Mucosa of rectum (tissue), 2 donors: ENCODE data around the gene PGM2L1.
A peak's percentile ranks its signal among the peaks of the same experiment; 100 is the strongest.
"Not testable (repeated sequence)": the region's sequence is repeated elsewhere in the genome, so short reads cannot be mapped to it uniquely, and the experiment has no call there.

Source experiments
- H3K27ac ChIP-seq, 2 donors: one replicate each; pipeline ENCODE4 v1.7.0; 2013; ENCODE audit warnings: inconsistent platforms in 2 of 2, low read depth in 2 of 2, low read length in 2 of 2
- H3K27me3 ChIP-seq, 2 donors: one replicate each; pipeline ENCODE4 v1.7.0; 2013; ENCODE audit warnings: low read length in 2 of 2; ENCODE audit not compliant: control insufficient read depth in 2 of 2, insufficient read depth in 2 of 2
- H3K36me3 ChIP-seq, 2 donors: one replicate each; pipeline ENCODE4 v1.7.0; 2013; ENCODE audit warnings: low read length in 2 of 2; ENCODE audit not compliant: control insufficient read depth in 2 of 2, insufficient read depth in 2 of 2
- H3K4me1 ChIP-seq, 2 donors: one replicate each; pipeline ENCODE4 v1.7.0; 2013; ENCODE audit warnings: low read length in 2 of 2, mild to moderate bottlenecking in 1 of 2; ENCODE audit not compliant: control insufficient read depth in 2 of 2, insufficient read depth in 2 of 2
- H3K4me3 ChIP-seq, 2 donors: one replicate each; pipeline ENCODE4 v1.7.0; 2013; ENCODE audit warnings: low read length in 2 of 2
- H3K9ac ChIP-seq, 2 donors: one replicate each; pipeline ENCODE4 v1.7.0; 2013; ENCODE audit warnings: low read length in 2 of 2, low read depth in 1 of 2, mild to moderate bottlenecking in 1 of 2
- H3K9me3 ChIP-seq, 2 donors: one replicate each; pipeline ENCODE4 v1.7.0; 2013; ENCODE audit warnings: low read length in 2 of 2; ENCODE audit not compliant: control insufficient read depth in 2 of 2
- donor health status: healthy.
- donor health status: Normal muscosa, but diverticular disease.

The PGM2L1 gene

GRCh38 chr11:74345420-74345819 is 52.8 kb downstream of the PGM2L1 start:
- no peak overlapping the region for H3K27ac ChIP-seq
- no peak overlapping the region for H3K4me3 ChIP-seq
- no peaks in the 10 kb centered on the region for H3K9me3 ChIP-seq
- no peaks in the 10 kb centered on the region for H3K27me3 ChIP-seq
- peaks cover 8 to 11% of the 10 kb centered on the region in 2 donors for H3K36me3 ChIP-seq
- H3K9ac ChIP-seq, result no peak overlapping the region
- no peaks in the 10 kb centered on the region for H3K4me1 ChIP-seq

GRCh38 chr11:74341921-74342320 is 56.3 kb downstream of the PGM2L1 start:
- H3K9ac ChIP-seq, result no peak overlapping the region
- peaks cover 3 to 9% of the 10 kb centered on the region in 2 donors for H3K4me1 ChIP-seq
- peaks cover 8 to 11% of the 10 kb centered on the region in 2 donors for H3K36me3 ChIP-seq
- no peaks in the 10 kb centered on the region for H3K9me3 ChIP-seq
- H3K27me3 ChIP-seq, result no peaks in the 10 kb centered on the region
- no peak overlapping the region for H3K4me3 ChIP-seq
- H3K27ac ChIP-seq, result no peak overlapping the region

- Histone ChIP-seq H3K9ac (no peak overlapping the region), H3K4me3 (no peak overlapping the region), H3K27me3 (no peaks in the 10 kb centered on the region), H3K9me3 (no peaks in the 10 kb centered on the region), H3K4me1 (peaks cover 3 to 13% of the 10 kb centered on the region in 2 donors), H3K27ac (peak overlapping the region; percentile 9 to 38), H3K36me3 (peaks cover 8 to 12% of the 10 kb centered on the region in 2 donors)
Observed at GRCh38 chr11:74339619-74340018, 58.6 kb downstream of the PGM2L1 start.

GRCh38 chr11:74338963-74339362 is 59.3 kb downstream of the PGM2L1 start:
- Histone ChIP-seq H3K27me3 (no peaks in the 10 kb centered on the region), H3K9me3 (no peaks in the 10 kb centered on the region), H3K36me3 (peaks cover 7 to 8% of the 10 kb centered on the region in 2 donors), H3K4me1 (peaks cover 3 to 13% of the 10 kb centered on the region in 2 donors), H3K9ac (no peak overlapping the region), H3K27ac (peak overlapping the region; percentile 9 to 38), H3K4me3 (no peak overlapping the region)

- Histone ChIP-seq H3K27ac (no peak overlapping the region), H3K9ac (no peak overlapping the region), H3K4me1 (peaks cover 0 to 5% of the 10 kb centered on the region in 2 donors), H3K36me3 (peaks cover 3% of the 10 kb centered on the region in 2 donors), H3K4me3 (no peak overlapping the region), H3K27me3 (no peaks in the 10 kb centered on the region), H3K9me3 (no peaks in the 10 kb centered on the region)
Observed at GRCh38 chr11:74333193-74333592, 65.0 kb downstream of the PGM2L1 start.

GRCh38 chr11:74332291-74332690 is 65.9 kb downstream of the PGM2L1 start:
- Histone ChIP-seq H3K9me3 (no peaks in the 10 kb centered on the region), H3K4me1 (peaks cover 0 to 5% of the 10 kb centered on the region in 2 donors), H3K9ac (no peak overlapping the region), H3K27me3 (no peaks in the 10 kb centered on the region), H3K27ac (no peak overlapping the region), H3K4me3 (no peak overlapping the region), H3K36me3 (peaks cover 3% of the 10 kb centered on the region in 2 donors)

- not testable (repeated sequence) for H3K9ac ChIP-seq, H3K4me3 ChIP-seq, H3K9me3 ChIP-seq, H3K4me1 ChIP-seq, H3K27ac ChIP-seq, H3K36me3 ChIP-seq, H3K27me3 ChIP-seq
Observed at GRCh38 chr11:74331000-74331399, 67.2 kb downstream of the PGM2L1 start.

GRCh38 chr11:74330075-74330858 is 68.0 kb downstream of the PGM2L1 start:
- Histone ChIP-seq H3K9me3 (no peaks in the 10 kb centered on the region), H3K4me3 (no peak overlapping the region), H3K27me3 (no peaks in the 10 kb centered on the region), H3K9ac (no peak overlapping the region), H3K4me1 (peaks cover 0 to 2% of the 10 kb centered on the region in 2 donors), H3K36me3 (peaks cover 0 to 3% of the 10 kb centered on the region in 2 donors), H3K27ac (no peak overlapping the region)

GRCh38 chr11:74327076-74327475 is 71.2 kb downstream of the PGM2L1 start:
- Histone ChIP-seq H3K9ac (no peak overlapping the region), H3K36me3 (peaks cover 0 to 2% of the 10 kb centered on the region in 2 donors), H3K27ac (no peak overlapping the region), H3K4me3 (no peak overlapping the region), H3K9me3 (no peaks in the 10 kb centered on the region), H3K4me1 (peaks cover 0 to 2% of the 10 kb centered on the region in 2 donors), H3K27me3 (no peaks in the 10 kb centered on the region)

- H3K9me3 ChIP-seq, result no peaks in the 10 kb centered on the region
Observed at GRCh38 chr11:74326665-74327064, 71.6 kb downstream of the PGM2L1 start.

More at GRCh38 chr11:74326665-74327064, 71.6 kb downstream of the PGM2L1 start:
- Histone ChIP-seq H3K36me3 (no peaks in the 10 kb centered on the region), H3K9ac (no peak overlapping the region), H3K4me1 (peaks cover 0 to 2% of the 10 kb centered on the region in 2 donors), H3K27me3 (no peaks in the 10 kb centered on the region), H3K4me3 (no peak overlapping the region), H3K27ac (no peak overlapping the region)
